ENCODE measurements around the gene ULK2.

DNA sequence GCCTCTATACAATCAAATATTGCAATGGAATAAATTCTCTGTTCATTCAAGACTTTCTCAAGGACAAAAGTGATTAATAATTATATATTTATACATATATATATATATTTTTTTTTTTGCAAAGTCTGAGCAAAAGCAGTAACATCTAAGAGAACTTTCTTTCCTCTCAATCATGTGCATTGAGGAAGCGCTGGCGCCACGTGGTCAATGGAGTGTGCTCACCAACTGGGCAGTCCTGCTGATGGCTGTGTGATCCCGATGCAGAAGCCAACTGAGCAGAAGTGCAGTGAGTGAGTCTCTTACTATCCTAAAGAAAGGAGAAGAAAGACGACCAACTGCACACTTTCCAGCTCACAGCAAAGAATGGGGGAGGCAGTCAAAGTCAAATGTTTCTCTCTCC, 37.2 kb upstream of the ULK2 start:
- TF ChIP-seq, protein P1, sequence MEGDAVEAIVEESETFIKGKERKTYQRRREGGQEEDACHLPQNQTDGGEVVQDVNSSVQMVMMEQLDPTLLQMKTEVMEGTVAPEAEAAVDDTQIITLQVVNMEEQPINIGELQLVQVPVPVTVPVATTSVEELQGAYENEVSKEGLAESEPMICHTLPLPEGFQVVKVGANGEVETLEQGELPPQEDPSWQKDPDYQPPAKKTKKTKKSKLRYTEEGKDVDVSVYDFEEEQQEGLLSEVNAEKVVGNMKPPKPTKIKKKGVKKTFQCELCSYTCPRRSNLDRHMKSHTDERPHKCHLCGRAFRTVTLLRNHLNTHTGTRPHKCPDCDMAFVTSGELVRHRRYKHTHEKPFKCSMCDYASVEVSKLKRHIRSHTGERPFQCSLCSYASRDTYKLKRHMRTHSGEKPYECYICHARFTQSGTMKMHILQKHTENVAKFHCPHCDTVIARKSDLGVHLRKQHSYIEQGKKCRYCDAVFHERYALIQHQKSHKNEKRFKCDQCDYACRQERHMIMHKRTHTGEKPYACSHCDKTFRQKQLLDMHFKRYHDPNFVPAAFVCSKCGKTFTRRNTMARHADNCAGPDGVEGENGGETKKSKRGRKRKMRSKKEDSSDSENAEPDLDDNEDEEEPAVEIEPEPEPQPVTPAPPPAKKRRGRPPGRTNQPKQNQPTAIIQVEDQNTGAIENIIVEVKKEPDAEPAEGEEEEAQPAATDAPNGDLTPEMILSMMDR (IDR thresholded peaks at IDR 0.05) = no peak
- no peak for TF ChIP-seq POLR2A (IDR thresholded peaks at IDR 0.05)
